ENCODE results near the gene OGA.

OGA gene

GRCh38 chr10:101758858-101759257, 59.4 kb downstream of the OGA start:
- no peak for DNase-seq (ENCODE audit: low read depth)

GRCh38 chr10:101752241-101752640, 66.0 kb downstream of the OGA start:
- DNase-seq (ENCODE audit: low read depth) = no peak

GRCh38 chr10:101749047-101750016, 68.9 kb downstream of the OGA start:
- DNase-seq (ENCODE audit: low read depth) = no peak

GRCh38 chr10:101748496-101748895, 69.7 kb downstream of the OGA start:
- DNase-seq (ENCODE audit: low read depth) = no peak

- DNase-seq (ENCODE audit: low read depth) = no peak
Observed at GRCh38 chr10:101745074-101745696, 73.1 kb downstream of the OGA start.

- no peak for DNase-seq (ENCODE audit: low read depth)
Observed at GRCh38 chr10:101744267-101744666, 74.0 kb downstream of the OGA start.

- DNase-seq (ENCODE audit: low read depth) = no peak
Observed at GRCh38 chr10:101741938-101742337, 76.3 kb downstream of the OGA start.

- DNase-seq (ENCODE audit: low read depth) = no peak
Observed at GRCh38 chr10:101736666-101737065, 81.6 kb downstream of the OGA start.
